PFSK-1 (cell line): ENCODE results near the gene SLC17A8.

Source experiments
- POLR2AphosphoS5 ChIP-seq: IDR thresholded peaks from 2 replicates; pipeline ENCODE4 v1.6.1; 2012; ENCODE audit warnings: low read depth, mild to moderate bottlenecking, control low read depth, low read length, moderate library complexity
- TAF1 ChIP-seq: IDR thresholded peaks from 2 replicates; pipeline ENCODE4 v1.6.1; 2012; ENCODE audit warnings: low read length, control low read depth, borderline replicate concordance; ENCODE audit not compliant: insufficient read depth
- TF ChIP-seq, protein P1 (sequence below), 2 experiments: IDR thresholded peaks; 2 replicates each; pipeline versions ENCODE4 v1.6.1 to v1.8.0; 2011 to 2012; ENCODE audit warnings: low read depth in 2 of 2, low read length in 2 of 2, control low read depth in 1 of 2, inconsistent platforms in 1 of 2, mild to moderate bottlenecking in 1 of 2, moderate library complexity in 1 of 2; ENCODE audit not compliant: insufficient read depth in 1 of 2

DNA sequence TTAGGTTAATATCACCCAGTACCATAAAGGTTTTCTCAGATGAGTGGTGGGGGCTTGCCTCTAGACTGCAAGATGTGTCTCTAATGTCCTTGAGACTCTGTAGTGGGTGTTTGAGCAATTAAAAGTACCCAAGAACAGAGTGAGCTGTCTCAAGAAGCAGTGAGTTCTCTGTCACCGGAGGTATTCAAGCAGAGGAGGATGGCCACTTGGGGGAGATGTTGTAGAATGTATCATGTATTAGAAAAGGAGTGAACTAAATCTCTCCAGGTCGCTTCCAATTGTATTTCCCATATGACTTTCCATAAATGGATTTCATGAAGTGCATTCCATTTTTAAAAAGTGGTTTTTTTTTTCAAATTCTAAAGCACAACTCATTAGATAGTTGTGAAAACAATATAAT lies 35.0 kb downstream of the SLC17A8 start:
- no peak for TF ChIP-seq TAF1
- no peak for TF ChIP-seq POLR2AphosphoS5
- TF ChIP-seq, protein P1, sequence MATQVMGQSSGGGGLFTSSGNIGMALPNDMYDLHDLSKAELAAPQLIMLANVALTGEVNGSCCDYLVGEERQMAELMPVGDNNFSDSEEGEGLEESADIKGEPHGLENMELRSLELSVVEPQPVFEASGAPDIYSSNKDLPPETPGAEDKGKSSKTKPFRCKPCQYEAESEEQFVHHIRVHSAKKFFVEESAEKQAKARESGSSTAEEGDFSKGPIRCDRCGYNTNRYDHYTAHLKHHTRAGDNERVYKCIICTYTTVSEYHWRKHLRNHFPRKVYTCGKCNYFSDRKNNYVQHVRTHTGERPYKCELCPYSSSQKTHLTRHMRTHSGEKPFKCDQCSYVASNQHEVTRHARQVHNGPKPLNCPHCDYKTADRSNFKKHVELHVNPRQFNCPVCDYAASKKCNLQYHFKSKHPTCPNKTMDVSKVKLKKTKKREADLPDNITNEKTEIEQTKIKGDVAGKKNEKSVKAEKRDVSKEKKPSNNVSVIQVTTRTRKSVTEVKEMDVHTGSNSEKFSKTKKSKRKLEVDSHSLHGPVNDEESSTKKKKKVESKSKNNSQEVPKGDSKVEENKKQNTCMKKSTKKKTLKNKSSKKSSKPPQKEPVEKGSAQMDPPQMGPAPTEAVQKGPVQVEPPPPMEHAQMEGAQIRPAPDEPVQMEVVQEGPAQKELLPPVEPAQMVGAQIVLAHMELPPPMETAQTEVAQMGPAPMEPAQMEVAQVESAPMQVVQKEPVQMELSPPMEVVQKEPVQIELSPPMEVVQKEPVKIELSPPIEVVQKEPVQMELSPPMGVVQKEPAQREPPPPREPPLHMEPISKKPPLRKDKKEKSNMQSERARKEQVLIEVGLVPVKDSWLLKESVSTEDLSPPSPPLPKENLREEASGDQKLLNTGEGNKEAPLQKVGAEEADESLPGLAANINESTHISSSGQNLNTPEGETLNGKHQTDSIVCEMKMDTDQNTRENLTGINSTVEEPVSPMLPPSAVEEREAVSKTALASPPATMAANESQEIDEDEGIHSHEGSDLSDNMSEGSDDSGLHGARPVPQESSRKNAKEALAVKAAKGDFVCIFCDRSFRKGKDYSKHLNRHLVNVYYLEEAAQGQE (IDR thresholded peaks at IDR 0.05; ENCODE audit: insufficient read depth in 1 of 2, low read depth in 2 of 2, low read length in 2 of 2): no peak
